Activated T-cell treated with anti-CD3 and anti-CD28 coated beads for 24 hours (primary cell): ENCODE measurements around the gene LHFPL6.

Source experiments
- DNase-seq: peaks from one replicate; pipeline ENCODE4 v3.0.0-alpha.2; 2020; ENCODE audit warnings: low read depth

LHFPL6 gene

GRCh38 chr13:39411511-39411910 lies 191.5 kb downstream of the LHFPL6 start:
- no peak for DNase-seq

GRCh38 chr13:39410964-39411363 lies 192.0 kb downstream of the LHFPL6 start:
- DNase-seq, result no peak

GRCh38 chr13:39410096-39410901 lies 192.7 kb downstream of the LHFPL6 start:
- DNase-seq, result no peak

GRCh38 chr13:39408512-39408911 lies 194.5 kb downstream of the LHFPL6 start:
- no peak for DNase-seq

- no peak for DNase-seq
Observed at GRCh38 chr13:39407786-39408185, 195.2 kb downstream of the LHFPL6 start.

- DNase-seq, result no peak
Observed at GRCh38 chr13:39407138-39407537, 195.9 kb downstream of the LHFPL6 start.

GRCh38 chr13:39406688-39407087 lies 196.3 kb downstream of the LHFPL6 start:
- no peak for DNase-seq

GRCh38 chr13:39405596-39406205 lies 197.3 kb downstream of the LHFPL6 start:
- no peak for DNase-seq

GRCh38 chr13:39405107-39405506 lies 197.9 kb downstream of the LHFPL6 start:
- DNase-seq, result no peak

- no peak for DNase-seq
Observed at GRCh38 chr13:39403106-39403505, 199.9 kb downstream of the LHFPL6 start.

- DNase-seq, result no peak
Observed at GRCh38 chr13:39402221-39402970, 200.6 kb downstream of the LHFPL6 start.

- DNase-seq, result no peak
Observed at GRCh38 chr13:39401756-39402155, 201.2 kb downstream of the LHFPL6 start.

- DNase-seq, result no peak
Observed at GRCh38 chr13:39401046-39401705, 201.8 kb downstream of the LHFPL6 start.

- DNase-seq, result no peak
Observed at GRCh38 chr13:39399102-39399501, 203.9 kb downstream of the LHFPL6 start.

GRCh38 chr13:39397896-39398265 lies 205.1 kb downstream of the LHFPL6 start:
- DNase-seq, result no peak

- no peak for DNase-seq
Observed at GRCh38 chr13:39397226-39397895, 205.6 kb downstream of the LHFPL6 start.

- no peak for DNase-seq
Observed at GRCh38 chr13:39394796-39395678, 208.0 kb downstream of the LHFPL6 start.

GRCh38 chr13:39391761-39392160 lies 211.2 kb downstream of the LHFPL6 start:
- no peak for DNase-seq

GRCh38 chr13:39389013-39389412 lies 214.0 kb downstream of the LHFPL6 start:
- DNase-seq, result no peak

GRCh38 chr13:39385621-39386231 lies 217.3 kb downstream of the LHFPL6 start:
- DNase-seq, result no peak
